HG03558 (cell line): ENCODE data around the gene CNGA3.
"Not testable (repeated sequence)": the region's sequence is repeated elsewhere in the genome, so short reads cannot be mapped to it uniquely, and the experiment has no call there.

Experiments used
- ATAC-seq: cut with Tn5 transposase; IDR thresholded peaks from one replicate; pipeline ENCODE4 v1.9.1; 2021; ENCODE audit warnings: moderate number of reproducible peaks; ENCODE audit not compliant: unreplicated experiment; ENCODE audit errors: extremely low read depth

Gene CNGA3

DNA sequence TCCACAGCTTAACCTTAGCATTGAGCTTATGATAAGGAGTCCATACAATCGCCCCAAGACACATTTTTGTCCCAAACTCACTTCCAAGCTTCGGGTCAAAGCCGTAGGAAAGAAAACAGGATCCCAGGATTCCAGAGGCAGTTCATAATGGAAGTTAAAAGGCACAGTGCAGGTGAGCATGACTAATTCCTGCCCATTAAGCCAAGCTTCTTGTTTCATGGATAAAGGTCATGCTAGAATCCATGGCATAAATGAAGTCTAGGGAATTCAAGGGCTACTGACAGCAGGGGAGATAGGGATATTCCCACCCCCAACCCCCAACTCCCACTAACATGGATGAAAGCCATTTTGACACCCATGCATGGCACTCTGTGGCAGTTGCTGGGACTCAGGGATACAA lies 88.2 kb downstream of the CNGA3 start:
- no peak for ATAC-seq

DNA sequence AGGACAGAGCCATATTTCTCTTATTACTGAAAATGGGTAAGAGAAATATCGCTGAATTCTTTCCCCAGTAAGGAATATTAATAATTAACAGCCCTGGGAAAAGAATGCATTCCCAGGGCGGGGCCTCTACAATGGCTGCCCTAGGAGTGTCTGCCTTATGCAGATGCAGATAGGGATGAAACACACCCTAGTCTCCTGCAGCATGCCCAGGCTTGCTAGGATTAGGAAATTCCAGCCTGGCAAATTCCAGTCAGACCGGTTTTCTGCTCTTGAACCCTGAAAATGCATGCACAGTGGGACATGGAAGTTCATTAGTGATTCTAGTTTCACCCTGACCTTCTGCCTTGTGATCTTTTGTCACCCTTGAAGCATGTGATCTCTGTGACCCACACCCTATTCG lies 89.4 kb downstream of the CNGA3 start:
- not testable (repeated sequence) for ATAC-seq

DNA sequence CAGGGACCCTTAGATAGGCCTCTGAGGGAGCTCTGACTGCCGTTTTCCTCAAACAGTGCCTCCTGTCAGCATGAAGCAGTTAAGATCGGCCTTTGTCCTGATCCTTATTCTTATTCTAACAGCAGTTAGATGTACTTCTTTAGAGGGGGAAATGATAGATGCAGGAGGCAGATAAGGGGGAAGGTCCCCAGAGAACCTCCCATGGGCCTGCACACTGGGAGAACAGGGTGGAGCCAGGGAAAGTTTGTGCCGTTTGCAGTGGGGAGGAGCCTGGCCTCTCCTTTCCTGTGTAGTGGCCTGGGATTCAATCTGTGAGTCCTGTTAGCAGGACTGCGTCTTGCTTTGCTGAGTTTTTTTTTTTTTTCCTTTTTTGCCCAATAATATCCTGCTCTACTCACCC lies 90.5 kb downstream of the CNGA3 start:
- ATAC-seq: no peak

DNA sequence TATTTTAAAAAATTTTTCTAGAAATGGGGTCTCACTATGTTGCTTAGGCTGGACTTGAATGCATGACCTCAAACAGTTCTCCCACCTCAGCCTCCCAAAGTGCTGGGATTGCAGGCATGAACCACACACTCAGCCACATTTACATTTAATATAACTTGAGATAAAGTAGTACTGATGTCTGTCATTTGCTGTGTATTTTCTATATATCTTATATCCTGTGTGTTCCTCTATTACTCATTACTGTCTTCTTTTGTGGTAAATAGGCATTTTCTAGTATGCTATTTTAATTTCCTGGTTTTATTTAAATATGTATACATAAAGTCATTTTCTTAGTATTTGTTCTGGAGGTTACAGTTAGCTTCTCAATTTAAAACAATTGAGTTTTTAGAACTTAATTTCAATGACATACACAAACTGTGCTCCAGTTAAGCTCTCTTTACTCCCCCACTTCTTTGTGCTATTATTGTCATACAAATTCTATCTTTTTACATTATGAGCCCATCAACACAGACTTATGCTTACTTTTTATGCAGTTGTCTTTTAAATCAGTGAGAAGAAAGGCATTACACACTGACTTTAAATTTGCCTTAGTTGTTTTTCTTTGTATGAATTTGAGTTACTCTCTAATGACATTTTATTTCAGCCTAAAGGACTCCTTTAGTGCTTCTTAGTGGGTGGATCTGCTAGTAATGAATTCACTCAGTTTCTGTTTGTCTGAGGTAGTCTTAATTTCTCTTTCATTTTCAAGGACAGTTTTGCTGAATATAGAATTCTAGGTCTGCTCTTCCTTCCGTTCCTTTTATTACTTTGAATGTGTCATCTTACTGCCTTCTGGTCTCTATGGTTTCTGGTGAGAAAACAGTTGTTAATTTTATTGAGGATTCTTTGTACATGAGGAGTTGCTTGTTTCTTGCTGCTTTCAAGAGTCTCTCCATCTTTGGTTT lies 92.2 kb downstream of the CNGA3 start:
- peak; percentile 49 for ATAC-seq

DNA sequence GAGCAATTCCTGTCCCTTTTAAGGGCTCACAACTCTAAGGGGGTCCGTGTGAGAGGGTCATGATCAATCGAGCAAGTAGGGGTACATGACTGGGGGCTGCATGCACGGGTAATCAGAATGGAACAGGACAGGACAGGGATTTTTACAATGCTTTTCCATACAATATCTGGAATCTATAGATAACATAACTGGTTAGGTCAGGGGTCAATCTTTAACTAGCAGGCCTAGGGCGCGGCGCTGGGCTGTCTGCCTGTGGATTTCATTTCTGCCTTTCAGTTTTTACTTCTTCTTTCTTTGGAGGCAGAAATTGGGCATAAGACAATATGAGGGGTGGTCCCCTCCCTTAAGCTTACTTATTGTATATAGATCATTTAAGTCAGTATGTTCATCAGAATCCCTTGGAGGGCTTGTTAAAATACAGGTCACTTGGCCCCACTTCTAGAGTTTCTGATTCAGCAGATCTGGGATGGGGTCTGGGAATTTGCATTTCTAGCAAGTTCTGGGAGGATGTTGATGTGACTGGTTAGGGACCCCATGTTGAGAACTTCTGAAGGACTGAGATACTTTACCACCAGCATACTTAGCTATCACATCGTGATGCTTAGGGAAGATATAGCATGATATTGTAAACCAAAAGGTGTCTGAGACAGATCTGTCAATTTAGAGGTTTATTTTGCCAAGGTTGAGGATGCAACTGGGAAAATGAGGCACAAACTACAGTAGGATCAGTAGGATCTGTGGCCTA lies 95.6 kb downstream of the CNGA3 start:
- ATAC-seq: no peak

DNA sequence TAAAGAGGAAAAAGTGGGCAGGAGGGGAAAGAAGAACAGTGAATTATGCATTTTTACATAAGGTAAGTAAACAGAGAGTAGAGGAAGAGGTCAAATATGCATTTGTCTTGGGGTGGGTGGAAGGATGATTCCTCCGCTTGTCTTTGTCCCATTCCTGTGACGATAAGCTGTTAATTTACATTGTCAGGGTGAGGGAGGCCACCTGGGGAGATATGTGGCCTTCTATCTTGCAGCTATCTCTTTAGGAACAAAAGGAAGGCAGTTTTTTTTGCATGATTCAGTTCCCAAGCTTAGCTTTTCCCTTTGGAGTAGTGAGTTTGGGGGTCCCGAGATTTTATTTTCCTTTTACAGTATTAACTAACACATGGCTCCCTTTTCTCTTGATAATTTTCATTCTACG lies 96.2 kb downstream of the CNGA3 start:
- ATAC-seq: no peak

DNA sequence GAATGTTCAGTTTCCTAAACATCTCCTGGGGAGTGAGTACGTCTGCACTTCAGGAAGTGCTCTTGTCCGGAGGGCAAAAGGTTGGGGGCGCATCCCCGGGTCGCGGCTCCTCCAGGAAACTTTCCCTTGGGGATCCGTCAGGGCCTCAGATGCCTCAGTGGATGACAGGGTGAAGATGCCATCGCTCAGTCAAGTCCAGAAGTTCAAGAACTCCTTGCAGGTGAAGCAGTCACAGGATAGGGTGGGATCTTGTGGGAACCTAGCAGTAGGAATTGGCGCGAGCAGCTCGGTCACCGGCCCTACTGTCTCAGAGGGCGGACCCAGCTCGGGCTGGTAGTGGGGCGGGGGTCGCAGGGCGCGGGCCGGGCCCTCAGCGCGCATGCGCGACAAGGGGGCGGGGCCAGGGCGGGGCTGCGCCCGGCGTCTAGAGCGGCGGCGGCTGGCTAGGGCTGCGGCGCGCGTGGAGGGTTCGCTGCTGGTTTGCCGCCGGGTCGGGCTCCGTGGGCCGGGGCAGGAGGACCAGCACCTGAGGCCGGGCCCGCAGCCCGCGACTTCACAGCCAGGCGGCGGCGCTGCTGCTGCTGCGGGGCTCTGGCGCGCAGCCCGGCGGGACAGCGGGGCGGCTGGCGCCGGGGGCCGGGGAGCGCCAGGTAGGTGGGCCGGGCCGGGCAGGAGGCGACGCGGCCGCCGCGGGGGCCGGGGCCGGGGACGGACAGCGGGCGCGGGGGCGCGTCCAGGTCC lies 98.3 kb downstream of the CNGA3 start, which contains the start of gene INPP4A:
TSS of gene INPP4A (plus strand) at position 423 of the 741 bp plus-strand sequence. CDS start 75,191 bp downstream, outside the sequence.
- ATAC-seq: peak; percentile 67

DNA sequence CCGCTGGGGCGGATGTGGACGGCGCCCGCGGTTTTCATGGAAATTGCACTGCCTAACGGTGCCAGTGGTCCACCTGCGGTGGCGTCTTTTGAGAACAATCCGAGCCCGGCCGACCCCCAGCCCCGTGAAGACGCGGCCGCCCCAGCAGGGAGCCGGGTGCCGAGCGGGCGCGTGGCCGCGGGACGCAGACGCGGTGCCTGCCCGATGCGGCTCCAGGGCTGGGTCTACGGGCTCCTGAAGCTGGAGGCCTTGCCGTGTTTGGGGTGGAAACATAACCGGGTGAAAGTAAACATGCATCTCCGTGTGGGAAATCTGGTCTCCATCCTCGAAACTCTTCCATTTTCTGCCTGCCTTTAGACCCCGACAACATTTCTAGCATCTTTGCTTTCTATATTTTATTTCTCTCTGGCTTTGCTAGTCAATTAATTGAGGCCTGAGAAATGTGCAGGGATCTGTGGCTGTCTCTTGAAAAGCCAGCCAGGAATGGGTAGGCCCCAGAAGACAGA lies 99.0 kb downstream of the CNGA3 start:
- no peak for ATAC-seq

DNA sequence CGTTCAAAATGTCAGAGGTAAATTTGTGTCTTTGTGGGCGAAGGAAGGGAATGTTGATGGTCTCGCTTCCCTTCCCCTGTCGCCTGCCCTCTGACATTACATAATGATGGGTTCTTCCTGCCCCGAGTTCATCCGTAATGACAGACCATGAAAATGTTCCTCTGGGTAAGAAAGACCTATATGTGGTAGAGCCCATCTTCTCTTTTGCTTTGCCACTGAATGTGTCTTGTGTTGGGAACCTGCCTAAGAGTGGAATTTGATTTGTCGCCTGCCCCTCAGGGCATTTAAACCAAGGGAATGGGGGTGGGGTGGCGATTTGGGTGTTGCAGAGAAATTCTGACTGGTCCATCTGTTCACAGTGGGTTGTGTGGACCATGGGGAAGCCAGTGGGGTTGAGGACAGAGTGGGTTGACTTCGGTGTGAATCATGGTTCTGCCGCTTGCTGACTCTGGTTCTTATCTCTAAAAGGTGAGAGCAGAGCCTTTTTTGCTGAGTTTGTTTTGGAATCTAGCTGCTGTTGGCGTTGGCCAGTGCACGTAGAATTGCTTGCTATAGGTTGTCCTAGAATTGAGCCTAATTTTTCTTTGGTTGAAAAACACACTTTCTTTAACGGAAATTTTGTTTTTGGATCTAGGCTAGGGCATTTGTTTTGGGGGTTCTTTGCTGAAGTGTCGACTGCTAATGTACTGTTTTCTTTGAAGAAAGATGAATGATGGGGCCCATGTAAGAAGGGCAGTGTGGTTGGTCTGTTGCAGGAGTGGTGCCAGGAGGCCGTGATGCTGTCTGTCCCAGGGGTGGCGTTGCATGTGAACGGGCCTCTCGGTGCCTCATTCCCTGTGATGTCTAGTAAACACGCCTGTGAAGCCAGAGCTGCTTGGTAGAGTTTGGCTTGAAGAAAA lies 99.7 kb downstream of the CNGA3 start:
- ATAC-seq: no peak

DNA sequence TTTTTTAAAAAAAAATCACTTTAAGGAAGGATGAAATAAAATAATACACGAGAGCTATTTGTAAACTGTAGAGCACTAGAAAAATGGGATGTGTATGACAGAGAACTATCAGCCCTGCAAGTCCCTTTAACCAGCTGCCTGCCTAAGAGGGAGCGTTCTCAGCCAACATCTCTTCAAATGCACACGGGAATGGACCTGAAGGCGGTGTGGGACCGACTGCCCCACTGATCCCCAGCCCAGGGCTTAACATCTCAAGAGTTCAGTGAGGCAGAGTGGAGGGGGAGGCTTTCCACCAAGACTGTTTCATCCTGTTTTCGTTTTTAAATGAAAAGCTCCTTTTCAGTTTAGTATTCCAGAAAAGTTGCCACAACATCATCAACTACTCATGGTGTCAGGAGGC lies 100.6 kb downstream of the CNGA3 start:
- no peak for ATAC-seq
